ENCODE data around the gene RASSF5.

GRCh38 chr1:206591696-206592095 lies 84.4 kb downstream of the RASSF5 start:
- TF ChIP-seq CTCF (IDR thresholded peaks at IDR 0.05; ENCODE audit: poor library complexity, severe bottlenecking) (no peak), POLR2AphosphoS5 (IDR thresholded peaks at IDR 0.05) (no peak), EZH2 (IDR thresholded peaks at IDR 0.05; ENCODE audit: borderline replicate concordance, insufficient read depth, low read length, poor library complexity, severe bottlenecking) (no peak), TAF1 (IDR thresholded peaks at IDR 0.05; ENCODE audit: low read depth) (no peak), MXI1 (conservative IDR thresholded peaks at IDR 0.05; ENCODE audit: poor library complexity, severe bottlenecking) (no peak), REST (IDR thresholded peaks at IDR 0.05; ENCODE audit: borderline replicate concordance) (no peak)

Measured in neural cell (in vitro differentiated cells).